ENCODE results near the gene FBXO8. TPM values are rescaled to one million over a fixed set of nuclear protein-coding genes. Genes with fewer than 3 reads are reported as not detected.

The FBXO8 gene
- total RNA-seq, 6 experiments from 2014 or later: 15.4 to 22.2 (median 21.5) TPM

- peaks cover 41% of the 10 kb centered on the region for H3K27me3 Mint-ChIP-seq (ENCODE audit: insufficient read depth)
- peaks cover 3% of the 10 kb centered on the region; the same call in 1 of the 2 replicates for H3K9me3 Mint-ChIP-seq
- H3K36me3 Mint-ChIP-seq (ENCODE audit: low read depth): peaks cover 4% of the 10 kb centered on the region; the same call in 1 of the 2 replicates
- no peak for TF ChIP-seq CTCF (IDR thresholded peaks at IDR 0.05)
- peaks cover 54% of the 10 kb centered on the region for H3K4me1 Mint-ChIP-seq (ENCODE audit: low read depth)
- no peak overlapping the region for H3K27ac Mint-ChIP-seq
- DNase-seq: no peak
- peak overlapping the region; percentile 65; the same call in 1 of the 2 replicates for H3K4me3 Mint-ChIP-seq
These were observed 71.4 kb downstream of the FBXO8 start for GRCh38 chr4:174212061-174212460.

- no peak for TF ChIP-seq CTCF (IDR thresholded peaks at IDR 0.05)
- Mint-ChIP-seq H3K4me1 (ENCODE audit: low read depth) (peaks cover 51% of the 10 kb centered on the region), H3K4me3 (peak overlapping the region; percentile 65; the same call in 1 of the 2 replicates)
These were observed 71.8 kb downstream of the FBXO8 start for GRCh38 chr4:174211622-174212044.

GRCh38 chr4:174210952-174211490, 72.4 kb downstream of the FBXO8 start:
- Mint-ChIP-seq H3K9me3 (peaks cover 3% of the 10 kb centered on the region; the same call in 1 of the 2 replicates), H3K27me3 (ENCODE audit: insufficient read depth) (peaks cover 31% of the 10 kb centered on the region), H3K4me1 (ENCODE audit: low read depth) (peaks cover 45% of the 10 kb centered on the region), H3K4me3 (no peak overlapping the region; the same call in 1 of the 2 replicates), H3K36me3 (ENCODE audit: low read depth) (peaks cover 4% of the 10 kb centered on the region; the same call in 1 of the 2 replicates), H3K27ac (no peak overlapping the region)
- TF ChIP-seq CTCF (IDR thresholded peaks at IDR 0.05): no peak
- DNase-seq: peak; percentile 12

More at GRCh38 chr4:174211622-174212044, 71.8 kb downstream of the FBXO8 start:
- no peak for DNase-seq
- H3K27me3 Mint-ChIP-seq (ENCODE audit: insufficient read depth): peaks cover 37% of the 10 kb centered on the region
- no peak overlapping the region for H3K27ac Mint-ChIP-seq
- H3K9me3 Mint-ChIP-seq: peaks cover 3% of the 10 kb centered on the region; the same call in 1 of the 2 replicates
- H3K36me3 Mint-ChIP-seq (ENCODE audit: low read depth): peaks cover 4% of the 10 kb centered on the region; the same call in 1 of the 2 replicates

- Mint-ChIP-seq H3K4me3 (no peak overlapping the region), H3K4me1 (ENCODE audit: low read depth) (peaks cover 41% of the 10 kb centered on the region), H3K36me3 (ENCODE audit: low read depth) (peaks cover 4% of the 10 kb centered on the region; the same call in 1 of the 2 replicates), H3K27ac (no peak overlapping the region), H3K9me3 (peaks cover 3% of the 10 kb centered on the region; the same call in 1 of the 2 replicates), H3K27me3 (ENCODE audit: insufficient read depth) (peaks cover 27% of the 10 kb centered on the region)
- no peak for TF ChIP-seq CTCF (IDR thresholded peaks at IDR 0.05)
- DNase-seq: no peak
These were observed 73.1 kb downstream of the FBXO8 start for GRCh38 chr4:174210354-174210753.

- no peak for DNase-seq
- Mint-ChIP-seq H3K4me3 (no peak overlapping the region), H3K27ac (no peak overlapping the region), H3K9me3 (peaks cover 3% of the 10 kb centered on the region; the same call in 1 of the 2 replicates), H3K27me3 (ENCODE audit: insufficient read depth) (peaks cover 28% of the 10 kb centered on the region), H3K36me3 (ENCODE audit: low read depth) (peaks cover 4% of the 10 kb centered on the region; the same call in 1 of the 2 replicates), H3K4me1 (ENCODE audit: low read depth) (peaks cover 34% of the 10 kb centered on the region)
- no peak for TF ChIP-seq CTCF (IDR thresholded peaks at IDR 0.05)
These were observed 74.1 kb downstream of the FBXO8 start for GRCh38 chr4:174209341-174209740.
